OCI-LY1 (cell line): ENCODE data around the gene PXDN.

Experiments used
- EZH2 ChIP-seq: fragments of 200-600 bp; sonication (generic), shearing (Covaris generic); IDR thresholded peaks from 2 replicates; pipeline ENCODE4 v1.8.0; 2017; ENCODE audit warnings: borderline replicate concordance, mixed run types, mild to moderate bottlenecking, antibody characterized with exemption, low read length, moderate library complexity, mixed read lengths
- TF ChIP-seq, protein P1 (sequence below): fragments of 200-600 bp; sonication (generic), shearing (Covaris generic); IDR thresholded peaks from 2 replicates; pipeline ENCODE4 v1.5.1; 2017; ENCODE audit warnings: mild to moderate bottlenecking, antibody characterized with exemption, low read length, moderate library complexity, mixed read lengths

GRCh38 chr2:1676091-1676912 is 68.0 kb downstream of the PXDN start:
- TF ChIP-seq, protein P1, sequence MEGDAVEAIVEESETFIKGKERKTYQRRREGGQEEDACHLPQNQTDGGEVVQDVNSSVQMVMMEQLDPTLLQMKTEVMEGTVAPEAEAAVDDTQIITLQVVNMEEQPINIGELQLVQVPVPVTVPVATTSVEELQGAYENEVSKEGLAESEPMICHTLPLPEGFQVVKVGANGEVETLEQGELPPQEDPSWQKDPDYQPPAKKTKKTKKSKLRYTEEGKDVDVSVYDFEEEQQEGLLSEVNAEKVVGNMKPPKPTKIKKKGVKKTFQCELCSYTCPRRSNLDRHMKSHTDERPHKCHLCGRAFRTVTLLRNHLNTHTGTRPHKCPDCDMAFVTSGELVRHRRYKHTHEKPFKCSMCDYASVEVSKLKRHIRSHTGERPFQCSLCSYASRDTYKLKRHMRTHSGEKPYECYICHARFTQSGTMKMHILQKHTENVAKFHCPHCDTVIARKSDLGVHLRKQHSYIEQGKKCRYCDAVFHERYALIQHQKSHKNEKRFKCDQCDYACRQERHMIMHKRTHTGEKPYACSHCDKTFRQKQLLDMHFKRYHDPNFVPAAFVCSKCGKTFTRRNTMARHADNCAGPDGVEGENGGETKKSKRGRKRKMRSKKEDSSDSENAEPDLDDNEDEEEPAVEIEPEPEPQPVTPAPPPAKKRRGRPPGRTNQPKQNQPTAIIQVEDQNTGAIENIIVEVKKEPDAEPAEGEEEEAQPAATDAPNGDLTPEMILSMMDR = no peak
- no peak for TF ChIP-seq EZH2
